Caco-2 (cell line): Measurements from ENCODE around the gene LMAN1L. TPM values are rescaled to one million over a fixed set of nuclear protein-coding genes. Genes with fewer than 3 reads are reported as not detected.

Experiments used
- BruUV-seq: library from RNA; stranded (reverse); fragments of 400-500 nt; replicated peaks from 2 replicates; lab custom pipeline; 2021; lab: Mats Ljungman, UMichigan
- CTCF ChIA-PET: fragments of 300-600 bp; sonication (Branson Sonifier 250); formaldehyde crosslinking; loops from one replicate; lab custom pipeline; 2022; ENCODE audit warnings: antibody characterized with exemption; lab: Charles Lee
- POLR2A ChIA-PET: fragments of 300-600 bp; sonication (Branson Sonifier 250); formaldehyde crosslinking; loops from one replicate; lab custom pipeline; 2022; ENCODE audit warnings: antibody characterized with exemption; lab: Charles Lee
- DNase-seq, 2 experiments: peaks; one replicate each; pipeline versions ENCODE4 v3.0.0 to v3.0.0-alpha.2; 2020 to 2022
- H3K27me3 ChIP-seq: replicated peaks from 2 replicates; pipeline ENCODE4 v1.6.0; 2011; ENCODE audit warnings: low read length; ENCODE audit not compliant: control insufficient read depth, insufficient read depth
- H3K36me3 ChIP-seq: 2 replicates; pipeline ENCODE4 v1.5.1; 2011; ENCODE audit warnings: low read length; ENCODE audit not compliant: control insufficient read depth, insufficient read depth
- H3K4me1 ChIP-seq: fragments of 250-450 bp; sonication (Bioruptor Pico); 2 replicates; pipeline ENCODE4 v1.5.1; 2020; ENCODE audit warnings: mild to moderate bottlenecking
- H3K4me3 ChIP-seq: 2 replicates; pipeline ENCODE4 v1.5.1; 2011; ENCODE audit warnings: low read depth, mild to moderate bottlenecking, control low read depth, low read length
- H3K9me3 ChIP-seq: fragments of 250-450 bp; sonication (Bioruptor Pico); 2 replicates; pipeline ENCODE4 v1.5.1; 2020; ENCODE audit warnings: mild to moderate bottlenecking, moderate library complexity
- H3K27ac Mint-ChIP-seq: one replicate; pipeline ENCODE4 v1.8.0; 2022; ENCODE audit warnings: mixed read lengths; ENCODE audit not compliant: unreplicated experiment
- H3K27me3 Mint-ChIP-seq: one replicate; pipeline ENCODE4 v1.8.0; 2022; ENCODE audit warnings: mixed read lengths; ENCODE audit not compliant: insufficient read depth, unreplicated experiment
- H3K36me3 Mint-ChIP-seq: one replicate; pipeline ENCODE4 v1.8.0; 2022; ENCODE audit warnings: mild to moderate bottlenecking, mixed read lengths; ENCODE audit not compliant: insufficient read depth, unreplicated experiment
- H3K4me1 Mint-ChIP-seq: one replicate; pipeline ENCODE4 v1.8.0; 2022; ENCODE audit warnings: low read depth, mixed read lengths; ENCODE audit not compliant: unreplicated experiment
- H3K4me3 Mint-ChIP-seq: one replicate; pipeline ENCODE4 v1.8.0; 2022; ENCODE audit warnings: mild to moderate bottlenecking, moderate library complexity, mixed read lengths; ENCODE audit not compliant: unreplicated experiment
- H3K9me3 Mint-ChIP-seq: one replicate; pipeline ENCODE4 v1.8.0; 2022; ENCODE audit warnings: mixed read lengths; ENCODE audit not compliant: unreplicated experiment
- CTCF ChIP-seq, 2 experiments: fragments of 200-600 bp in 1 of 2; IDR thresholded peaks; 1 replicate in 1 of 2; 2 replicates in 1 of 2; pipeline versions ENCODE4 v1.5.1 to v1.8.0; 2011 to 2022; ENCODE audit warnings: antibody characterized with exemption in 1 of 2, control low read depth in 1 of 2, inconsistent platforms in 1 of 2, low read depth in 1 of 2, low read length in 1 of 2, mild to moderate bottlenecking in 1 of 2, moderate library complexity in 1 of 2; ENCODE audit not compliant: insufficient read depth in 1 of 2, severe bottlenecking in 1 of 2, unreplicated experiment in 1 of 2
- intact Hi-C: fragments of 100-400 bp; cut with micrococcal nuclease; formaldehyde crosslinking; loops from one replicate; pipeline ENCODE4 v1.10.0; 2022; ENCODE audit not compliant: unreplicated experiment
- total RNA-seq: library from RNA; stranded (reverse); gene quantifications from 2 replicates; pipeline ENCODE4 v1.2.3, GENCODE V29; 2022

LMAN1L gene
- total RNA-seq, 1 experiment from 2014 or later, result not detected

- no peaks in the 10 kb centered on the region for H3K4me1 ChIP-seq
- Mint-ChIP-seq H3K9me3 (no peaks in the 10 kb centered on the region), H3K27ac (no peak overlapping the region), H3K4me3 (no peak overlapping the region), H3K27me3 (peaks cover 2% of the 10 kb centered on the region), H3K4me1 (no peaks in the 10 kb centered on the region), H3K36me3 (no peaks in the 10 kb centered on the region)
- no TSS peak for BruUV-seq
- POLR2A ChIA-PET, result no interaction called here
- no peaks in the 10 kb centered on the region for H3K36me3 ChIP-seq
- no peaks in the 10 kb centered on the region for H3K9me3 ChIP-seq
- H3K27me3 ChIP-seq, result peaks cover 1% of the 10 kb centered on the region; the same call in 1 of the 2 replicates
- no peak for DNase-seq
- intact Hi-C loops, result no loop called here
- no peak overlapping the region for H3K4me3 ChIP-seq
- TF ChIP-seq CTCF (IDR thresholded peaks at IDR 0.05; ENCODE audit: insufficient read depth in 1 of 2, low read depth in 1 of 2, low read length in 1 of 2, severe bottlenecking in 1 of 2, unreplicated experiment in 1 of 2), result no peak
- CTCF ChIA-PET, result interaction anchor here (0.7 kb wide), 2 partner anchors 59 to 71 kb away, joined by 3 to 4 read pairs; no protein-coding TSS in a partner anchor
These were observed 17.4 kb downstream of the LMAN1L start for GRCh38 chr15:74829991-74830390.

- Histone ChIP-seq H3K9me3 (no peaks in the 10 kb centered on the region), H3K4me3 (no peak overlapping the region), H3K27me3 (peaks cover 1% of the 10 kb centered on the region; the same call in 1 of the 2 replicates), H3K4me1 (no peaks in the 10 kb centered on the region), H3K36me3 (no peaks in the 10 kb centered on the region)
- no peak for TF ChIP-seq CTCF (IDR thresholded peaks at IDR 0.05; ENCODE audit: insufficient read depth in 1 of 2, low read depth in 1 of 2, low read length in 1 of 2, severe bottlenecking in 1 of 2, unreplicated experiment in 1 of 2)
- no peaks in the 10 kb centered on the region for H3K36me3 Mint-ChIP-seq
- BruUV-seq, result no TSS peak
- ChIA-PET CTCF (no interaction called here), POLR2A (no interaction called here)
- no peaks in the 10 kb centered on the region for H3K9me3 Mint-ChIP-seq
- no peak overlapping the region for H3K27ac Mint-ChIP-seq
- no peaks in the 10 kb centered on the region for H3K4me1 Mint-ChIP-seq
- no peak overlapping the region for H3K4me3 Mint-ChIP-seq
- intact Hi-C loops, result no loop called here
- H3K27me3 Mint-ChIP-seq, result peaks cover 2% of the 10 kb centered on the region
- DNase-seq, result no peak
These were observed 18.2 kb downstream of the LMAN1L start for GRCh38 chr15:74830868-74831267.

GRCh38 chr15:74831813-74832495 is 19.3 kb downstream of the LMAN1L start:
- BruUV-seq, result no TSS peak
- DNase-seq, result no peak
- Mint-ChIP-seq H3K27ac (no peak overlapping the region), H3K4me1 (no peaks in the 10 kb centered on the region), H3K27me3 (peaks cover 2% of the 10 kb centered on the region), H3K36me3 (peaks cover 6% of the 10 kb centered on the region), H3K4me3 (no peak overlapping the region), H3K9me3 (no peaks in the 10 kb centered on the region)
- Histone ChIP-seq H3K9me3 (no peaks in the 10 kb centered on the region), H3K4me1 (no peaks in the 10 kb centered on the region), H3K36me3 (no peaks in the 10 kb centered on the region), H3K27me3 (peaks cover 1% of the 10 kb centered on the region; the same call in 1 of the 2 replicates), H3K4me3 (no peak overlapping the region)
- POLR2A ChIA-PET, result no interaction called here
- no peak for TF ChIP-seq CTCF (IDR thresholded peaks at IDR 0.05; ENCODE audit: insufficient read depth in 1 of 2, low read depth in 1 of 2, low read length in 1 of 2, severe bottlenecking in 1 of 2, unreplicated experiment in 1 of 2)
- intact Hi-C loops, result no loop called here
- CTCF ChIA-PET, result interaction anchor here (0.6 kb wide), 1 partner anchor 23 kb away, joined by 3 read pairs; no protein-coding TSS in a partner anchor
